ENCODE data around the gene GNA12.

Gene GNA12

GRCh38 chr7:2755531-2755930 lies 88.6 kb downstream of the GNA12 start:
- TF ChIP-seq RAD21 (IDR thresholded peaks at IDR 0.05; ENCODE audit: low read depth) (no peak), TCF12 (IDR thresholded peaks at IDR 0.05; ENCODE audit: low read depth) (no peak), FOXM1 (IDR thresholded peaks at IDR 0.05; ENCODE audit: borderline replicate concordance, low read depth) (no peak), TAF1 (IDR thresholded peaks at IDR 0.05; ENCODE audit: low read depth) (no peak), NFIC (IDR thresholded peaks at IDR 0.05) (no peak), CREB1 (IDR thresholded peaks at IDR 0.05; ENCODE audit: low read depth) (no peak), CEBPB (IDR thresholded peaks at IDR 0.05) (no peak), MAX (IDR thresholded peaks at IDR 0.05) (no peak), YY1 (IDR thresholded peaks at IDR 0.05; ENCODE audit: low read depth) (no peak), EP300 (IDR thresholded peaks at IDR 0.05; ENCODE audit: borderline replicate concordance) (no peak), EGR1 (IDR thresholded peaks at IDR 0.05) (no peak), TEAD4 (IDR thresholded peaks at IDR 0.05) (no peak), USF1 (IDR thresholded peaks at IDR 0.05) (no peak), ZBTB7A (IDR thresholded peaks at IDR 0.05; ENCODE audit: low read depth) (no peak), REST (IDR thresholded peaks at IDR 0.05; ENCODE audit: low read depth) (no peak)

GRCh38 chr7:2754912-2755311 lies 89.2 kb downstream of the GNA12 start:
- no peak for TF ChIP-seq EGR1 (IDR thresholded peaks at IDR 0.05)
- no peak for TF ChIP-seq NFIC (IDR thresholded peaks at IDR 0.05)
- no peak for TF ChIP-seq YY1 (IDR thresholded peaks at IDR 0.05; ENCODE audit: low read depth)
- no peak for TF ChIP-seq CEBPB (IDR thresholded peaks at IDR 0.05)
- TF ChIP-seq ZBTB7A (IDR thresholded peaks at IDR 0.05; ENCODE audit: low read depth) = no peak
- no peak for TF ChIP-seq MAX (IDR thresholded peaks at IDR 0.05)
- TF ChIP-seq USF1 (IDR thresholded peaks at IDR 0.05) = no peak
- TF ChIP-seq REST (IDR thresholded peaks at IDR 0.05; ENCODE audit: low read depth) = no peak
- no peak for TF ChIP-seq TCF12 (IDR thresholded peaks at IDR 0.05; ENCODE audit: low read depth)
- TF ChIP-seq RAD21 (IDR thresholded peaks at IDR 0.05; ENCODE audit: low read depth) = no peak
- no peak for TF ChIP-seq FOXM1 (IDR thresholded peaks at IDR 0.05; ENCODE audit: borderline replicate concordance, low read depth)
- no peak for TF ChIP-seq TEAD4 (IDR thresholded peaks at IDR 0.05)
- TF ChIP-seq EP300 (IDR thresholded peaks at IDR 0.05; ENCODE audit: borderline replicate concordance) = no peak

- no peak for TF ChIP-seq REST (IDR thresholded peaks at IDR 0.05; ENCODE audit: low read depth)
- no peak for TF ChIP-seq USF1 (IDR thresholded peaks at IDR 0.05)
- no peak for TF ChIP-seq EP300 (IDR thresholded peaks at IDR 0.05; ENCODE audit: borderline replicate concordance)
Measured at GRCh38 chr7:2754086-2754485, 90.0 kb downstream of the GNA12 start.

- no peak for TF ChIP-seq TAF1 (IDR thresholded peaks at IDR 0.05; ENCODE audit: low read depth)
- TF ChIP-seq CREB1 (IDR thresholded peaks at IDR 0.05; ENCODE audit: low read depth) = no peak
- no peak for TF ChIP-seq CEBPB (IDR thresholded peaks at IDR 0.05)
- no peak for TF ChIP-seq TEAD4 (IDR thresholded peaks at IDR 0.05)
- TF ChIP-seq FOXM1 (IDR thresholded peaks at IDR 0.05; ENCODE audit: borderline replicate concordance, low read depth) = no peak
- TF ChIP-seq YY1 (IDR thresholded peaks at IDR 0.05; ENCODE audit: low read depth) = no peak
- TF ChIP-seq MAX (IDR thresholded peaks at IDR 0.05) = no peak
- no peak for TF ChIP-seq EP300 (IDR thresholded peaks at IDR 0.05; ENCODE audit: borderline replicate concordance)
- TF ChIP-seq RAD21 (IDR thresholded peaks at IDR 0.05; ENCODE audit: low read depth) = no peak
- TF ChIP-seq TCF12 (IDR thresholded peaks at IDR 0.05; ENCODE audit: low read depth) = no peak
- no peak for TF ChIP-seq USF1 (IDR thresholded peaks at IDR 0.05)
- no peak for TF ChIP-seq ZBTB7A (IDR thresholded peaks at IDR 0.05; ENCODE audit: low read depth)
- no peak for TF ChIP-seq NFIC (IDR thresholded peaks at IDR 0.05)
- TF ChIP-seq EGR1 (IDR thresholded peaks at IDR 0.05) = no peak
Measured at GRCh38 chr7:2753148-2753547, 91.0 kb downstream of the GNA12 start.

Measured in Ishikawa (cell line).